D721Med (cell line): ENCODE data around the gene ZNF407.
"Not testable (repeated sequence)": the region's sequence is repeated elsewhere in the genome, so short reads cannot be mapped to it uniquely, and the experiment has no call there.

Source experiments
- DNase-seq: peaks from one replicate; pipeline ENCODE4 v3.0.0; 2011; ENCODE audit warnings: low spot score; ENCODE audit not compliant: insufficient read length
- FAIRE-seq: peaks from 2 replicates; lab custom pipeline; 2011; peaks lifted over from hg19 to GRCh38; lab: Jason Lieb, UNC
- CTCF ChIP-seq: IDR thresholded peaks from 2 replicates; pipeline ENCODE4 v1.5.1; 2012; ENCODE audit warnings: mild to moderate bottlenecking, control low read depth; ENCODE audit not compliant: insufficient read depth; ENCODE audit errors: missing control alignments

Gene ZNF407

GRCh38 chr18:75083131-75083530 lies 485.5 kb downstream of the ZNF407 start:
- no peak for TF ChIP-seq CTCF
- no peak for FAIRE-seq

GRCh38 chr18:75083761-75084160 lies 486.1 kb downstream of the ZNF407 start:
- FAIRE-seq (no peak), DNase-seq (no peak)
- no peak for TF ChIP-seq CTCF

More at GRCh38 chr18:75083131-75083530, 485.5 kb downstream of the ZNF407 start:
- no peak for DNase-seq

- DNase-seq, FAIRE-seq: not testable (repeated sequence)
Measured at GRCh38 chr18:75085676-75086075, 488.0 kb downstream of the ZNF407 start.

GRCh38 chr18:75086494-75087034 lies 488.9 kb downstream of the ZNF407 start:
- DNase-seq = no peak
- peak; percentile 98 for FAIRE-seq
- TF ChIP-seq CTCF = no peak

- TF ChIP-seq CTCF = no peak
- FAIRE-seq (no peak), DNase-seq (no peak)
Measured at GRCh38 chr18:75087119-75088020, 489.7 kb downstream of the ZNF407 start.

- TF ChIP-seq CTCF = no peak
- no peak for FAIRE-seq
- no peak for DNase-seq
Measured at GRCh38 chr18:75088021-75088506, 490.4 kb downstream of the ZNF407 start.

GRCh38 chr18:75088622-75089211 lies 491.0 kb downstream of the ZNF407 start:
- no peak for TF ChIP-seq CTCF
- peak; percentile 32 for DNase-seq
- no peak for FAIRE-seq
